Astrocyte (in vitro differentiated cells and primary cell): ENCODE measurements around the gene CERS4. TPM values are rescaled to one million over a fixed set of nuclear protein-coding genes. Genes with fewer than 3 reads are reported as not detected.

Experiments
- DNase-seq: peaks from one replicate; pipeline ENCODE4 v3.0.0-alpha.2; 2010; ENCODE audit warnings: low read depth
- FAIRE-seq: peaks from 2 replicates; lab custom pipeline; 2011; peaks lifted over from hg19 to GRCh38; lab: Jason Lieb, UNC
- H2AFZ ChIP-seq: 2 replicates; pipeline ENCODE4 v1.6.0; 2012; ENCODE audit warnings: low read depth, low read length, inconsistent platforms
- H3K27ac ChIP-seq: 2 replicates; pipeline ENCODE4 v1.5.1; 2011; ENCODE audit warnings: low read depth, low read length, inconsistent platforms
- H3K27me3 ChIP-seq: 2 replicates; pipeline ENCODE4 v1.6.0; 2011; ENCODE audit warnings: low read length, inconsistent platforms; ENCODE audit not compliant: insufficient read depth
- H3K36me3 ChIP-seq: 2 replicates; pipeline ENCODE4 v1.5.1; 2011; ENCODE audit warnings: low read length, inconsistent platforms; ENCODE audit not compliant: insufficient read depth
- H3K4me1 ChIP-seq: 2 replicates; pipeline ENCODE4 v1.5.1; 2011; ENCODE audit warnings: low read length, inconsistent platforms; ENCODE audit not compliant: insufficient read depth
- H3K4me2 ChIP-seq: 2 replicates; pipeline ENCODE4 v1.6.0; 2012; ENCODE audit warnings: low read length, inconsistent platforms
- H3K4me3 ChIP-seq: 2 replicates; pipeline ENCODE4 v1.5.1; 2011; ENCODE audit warnings: low read depth, mild to moderate bottlenecking, low read length, inconsistent platforms; ENCODE audit not compliant: insufficient read depth
- H3K79me2 ChIP-seq: 2 replicates; pipeline ENCODE4 v1.6.0; 2012; ENCODE audit warnings: mild to moderate bottlenecking, low read length, inconsistent platforms; ENCODE audit not compliant: insufficient read depth
- H3K9ac ChIP-seq: 2 replicates; pipeline ENCODE4 v1.6.0; 2012; ENCODE audit warnings: mild to moderate bottlenecking, low read length, inconsistent platforms
- H3K9me3 ChIP-seq: 2 replicates; pipeline ENCODE4 v1.5.1; 2012; ENCODE audit warnings: low read depth, mild to moderate bottlenecking, low read length, inconsistent platforms; ENCODE audit not compliant: insufficient read depth
- H4K20me1 ChIP-seq: 2 replicates; pipeline ENCODE4 v1.6.0; 2012; ENCODE audit warnings: low read length, inconsistent platforms; ENCODE audit not compliant: insufficient read depth
- H3K27ac Mint-ChIP-seq: one replicate; pipeline ENCODE4 v1.8.0; 2021; ENCODE audit warnings: mild to moderate bottlenecking, mixed read lengths; ENCODE audit not compliant: unreplicated experiment
- H3K27me3 Mint-ChIP-seq: one replicate; pipeline ENCODE4 v1.8.0; 2021; ENCODE audit warnings: low read depth, mixed read lengths; ENCODE audit not compliant: unreplicated experiment
- H3K36me3 Mint-ChIP-seq: one replicate; pipeline ENCODE4 v1.8.0; 2021; ENCODE audit warnings: low read depth, mixed read lengths; ENCODE audit not compliant: unreplicated experiment
- H3K4me1 Mint-ChIP-seq: one replicate; pipeline ENCODE4 v1.8.0; 2021; ENCODE audit warnings: low read depth, mixed read lengths; ENCODE audit not compliant: unreplicated experiment
- H3K4me3 Mint-ChIP-seq: one replicate; pipeline ENCODE4 v1.8.0; 2021; ENCODE audit warnings: mild to moderate bottlenecking, moderate library complexity, mixed read lengths; ENCODE audit not compliant: unreplicated experiment
- H3K9me3 Mint-ChIP-seq: one replicate; pipeline ENCODE4 v1.8.0; 2021; ENCODE audit warnings: mild to moderate bottlenecking, mixed read lengths; ENCODE audit not compliant: unreplicated experiment
- EZH2 ChIP-seq: IDR thresholded peaks from 2 replicates; pipeline ENCODE4 v1.6.1; 2012; ENCODE audit warnings: mild to moderate bottlenecking, low read length, inconsistent platforms; ENCODE audit not compliant: insufficient read depth
- total RNA-seq: library from RNA; stranded (reverse); gene quantifications from 2 replicates; pipeline ENCODE4 v1.2.1, GENCODE V29; 2021
- TF ChIP-seq, protein P1 (sequence below): IDR thresholded peaks from 2 replicates; pipeline ENCODE4 v1.5.1; 2011; ENCODE audit warnings: low read depth, mild to moderate bottlenecking, inconsistent platforms, low read length, moderate library complexity; ENCODE audit not compliant: insufficient read depth

The CERS4 gene
- total RNA-seq, 1 donor from 2014 or later = 15.7 TPM

DNA sequence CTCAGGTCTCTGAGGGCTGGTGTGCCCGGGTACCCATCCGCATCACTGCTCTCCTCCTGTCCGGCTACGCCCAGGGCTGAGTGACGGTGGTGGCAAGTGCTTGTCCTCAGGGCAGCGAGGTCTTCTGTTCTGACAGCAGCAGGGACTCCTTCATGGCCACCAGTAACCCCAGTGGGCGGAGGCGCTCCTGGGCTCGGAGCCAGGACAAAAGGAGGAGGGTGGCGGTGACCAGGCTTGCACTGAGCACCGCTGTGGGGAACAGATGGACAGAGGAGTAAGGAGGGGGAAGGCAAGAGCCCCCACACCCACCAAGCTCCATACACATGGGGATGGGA, 93.2 kb downstream of the CERS4 start:
- H3K27ac ChIP-seq = no peak overlapping the region
- Mint-ChIP-seq H3K27me3 (peaks cover 4% of the 10 kb centered on the region), H3K9me3 (no peaks in the 10 kb centered on the region), H3K36me3 (peaks cover 2% of the 10 kb centered on the region), H3K27ac (no peak overlapping the region), H3K4me3 (no peak overlapping the region), H3K4me1 (no peaks in the 10 kb centered on the region)
- H3K9me3 ChIP-seq = no peaks in the 10 kb centered on the region
- H3K4me3 ChIP-seq = no peak overlapping the region
- peaks cover under 1% of the 10 kb centered on the region for H3K4me1 ChIP-seq
- no peaks in the 10 kb centered on the region for H3K27me3 ChIP-seq
- TF ChIP-seq EZH2 = no peak
- TF ChIP-seq, protein P1, sequence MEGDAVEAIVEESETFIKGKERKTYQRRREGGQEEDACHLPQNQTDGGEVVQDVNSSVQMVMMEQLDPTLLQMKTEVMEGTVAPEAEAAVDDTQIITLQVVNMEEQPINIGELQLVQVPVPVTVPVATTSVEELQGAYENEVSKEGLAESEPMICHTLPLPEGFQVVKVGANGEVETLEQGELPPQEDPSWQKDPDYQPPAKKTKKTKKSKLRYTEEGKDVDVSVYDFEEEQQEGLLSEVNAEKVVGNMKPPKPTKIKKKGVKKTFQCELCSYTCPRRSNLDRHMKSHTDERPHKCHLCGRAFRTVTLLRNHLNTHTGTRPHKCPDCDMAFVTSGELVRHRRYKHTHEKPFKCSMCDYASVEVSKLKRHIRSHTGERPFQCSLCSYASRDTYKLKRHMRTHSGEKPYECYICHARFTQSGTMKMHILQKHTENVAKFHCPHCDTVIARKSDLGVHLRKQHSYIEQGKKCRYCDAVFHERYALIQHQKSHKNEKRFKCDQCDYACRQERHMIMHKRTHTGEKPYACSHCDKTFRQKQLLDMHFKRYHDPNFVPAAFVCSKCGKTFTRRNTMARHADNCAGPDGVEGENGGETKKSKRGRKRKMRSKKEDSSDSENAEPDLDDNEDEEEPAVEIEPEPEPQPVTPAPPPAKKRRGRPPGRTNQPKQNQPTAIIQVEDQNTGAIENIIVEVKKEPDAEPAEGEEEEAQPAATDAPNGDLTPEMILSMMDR = no peak
- H3K36me3 ChIP-seq = no peaks in the 10 kb centered on the region
- H3K4me2 ChIP-seq = no peak overlapping the region
- peaks cover 4% of the 10 kb centered on the region for H4K20me1 ChIP-seq
- no peak overlapping the region for H2AFZ ChIP-seq
- FAIRE-seq (no peak), DNase-seq (no peak)
- no peak overlapping the region for H3K9ac ChIP-seq
- H3K79me2 ChIP-seq = peaks cover 9% of the 10 kb centered on the region

DNA sequence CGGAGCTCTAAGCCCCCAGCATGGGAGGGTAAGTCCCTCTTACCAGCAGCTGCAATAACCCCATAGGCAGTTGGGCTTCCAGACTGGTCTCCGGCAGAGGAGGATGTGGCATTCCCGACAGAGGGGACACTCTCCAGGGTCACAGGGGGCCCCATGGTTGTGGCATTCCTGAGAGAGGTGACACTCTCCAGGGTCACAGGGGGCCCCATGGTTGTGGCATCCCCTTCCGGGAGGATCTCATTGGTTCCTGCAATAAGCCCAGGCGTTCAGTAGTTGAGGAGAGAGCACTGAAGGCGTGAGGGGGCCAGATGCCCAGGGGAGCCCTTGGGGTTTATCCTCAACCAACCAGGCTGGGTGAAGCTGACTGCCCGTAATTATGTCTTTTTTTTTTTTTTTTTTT, 93.6 kb downstream of the CERS4 start:
- Histone ChIP-seq H2AFZ (no peak overlapping the region), H3K27ac (no peak overlapping the region), H3K9me3 (no peaks in the 10 kb centered on the region), H3K36me3 (no peaks in the 10 kb centered on the region), H3K4me2 (no peak overlapping the region), H3K27me3 (no peaks in the 10 kb centered on the region), H4K20me1 (peaks cover 4% of the 10 kb centered on the region), H3K9ac (no peak overlapping the region), H3K79me2 (peaks cover 13% of the 10 kb centered on the region), H3K4me1 (peaks cover 5% of the 10 kb centered on the region), H3K4me3 (no peak overlapping the region)
- FAIRE-seq (no peak), DNase-seq (no peak)
- no peak overlapping the region for H3K4me3 Mint-ChIP-seq
- peaks cover 2% of the 10 kb centered on the region for H3K36me3 Mint-ChIP-seq
- peaks cover under 1% of the 10 kb centered on the region for H3K4me1 Mint-ChIP-seq
- no peaks in the 10 kb centered on the region for H3K9me3 Mint-ChIP-seq
- peaks cover 4% of the 10 kb centered on the region for H3K27me3 Mint-ChIP-seq
- no peak overlapping the region for H3K27ac Mint-ChIP-seq
- TF ChIP-seq EZH2 = no peak
- TF ChIP-seq, protein P1 = no peak

DNA sequence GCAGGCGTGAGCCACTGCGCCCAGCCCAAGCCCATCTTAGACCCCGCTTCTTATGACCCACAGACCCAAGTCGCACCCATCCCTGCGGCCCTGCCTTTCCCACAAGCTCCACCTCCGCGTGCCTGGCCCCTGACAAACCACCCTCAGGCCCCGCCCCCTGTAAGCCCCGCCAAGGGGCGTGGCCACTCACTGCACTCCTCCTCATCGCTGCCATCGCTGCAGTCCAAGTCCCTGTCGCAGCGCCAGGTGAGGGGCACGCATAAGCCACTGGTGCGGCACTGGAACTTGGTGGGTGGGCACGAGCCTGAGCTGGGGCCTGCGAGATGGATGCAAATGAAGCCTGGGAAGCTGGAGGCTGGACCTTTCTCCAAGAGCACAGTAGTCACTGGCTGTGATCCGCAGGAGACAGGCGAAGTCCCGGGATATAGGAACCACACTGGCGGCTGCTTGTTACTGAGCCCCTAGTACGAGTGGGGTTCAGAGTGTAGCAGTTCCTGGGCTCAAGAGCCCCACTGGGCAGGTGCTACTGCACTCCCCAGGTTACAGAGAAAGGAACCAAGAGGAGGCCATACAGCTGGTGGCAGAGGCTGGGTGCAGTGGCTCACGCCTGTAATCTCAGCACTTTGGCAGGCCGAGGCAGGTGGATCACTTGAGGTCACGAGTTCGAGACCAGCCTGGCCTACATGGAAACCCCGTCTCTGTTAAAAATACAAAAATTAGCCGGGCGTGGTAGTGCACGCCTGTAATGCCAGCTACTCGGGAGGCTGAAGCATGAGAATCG, 95.9 kb downstream of the CERS4 start:
- FAIRE-seq (no peak), DNase-seq (no peak)
- peaks cover 4% of the 10 kb centered on the region for H3K36me3 Mint-ChIP-seq
- no peak overlapping the region for H3K27ac ChIP-seq
- no peak overlapping the region for H3K4me2 ChIP-seq
- no peak overlapping the region for H3K4me3 ChIP-seq
- H2AFZ ChIP-seq = no peak overlapping the region
- H3K4me1 ChIP-seq = peaks cover 13% of the 10 kb centered on the region
- H3K9me3 Mint-ChIP-seq = no peaks in the 10 kb centered on the region
- peaks cover 4% of the 10 kb centered on the region for H4K20me1 ChIP-seq
- no peak overlapping the region for H3K9ac ChIP-seq
- no peaks in the 10 kb centered on the region for H3K9me3 ChIP-seq
- TF ChIP-seq, protein P1 = no peak
- no peak for TF ChIP-seq EZH2
- no peak overlapping the region for H3K27ac Mint-ChIP-seq
- no peaks in the 10 kb centered on the region for H3K36me3 ChIP-seq
- H3K4me1 Mint-ChIP-seq = peaks cover 4% of the 10 kb centered on the region
- peaks cover 4% of the 10 kb centered on the region for H3K27me3 Mint-ChIP-seq
- H3K27me3 ChIP-seq = no peaks in the 10 kb centered on the region
- no peak overlapping the region for H3K4me3 Mint-ChIP-seq
- H3K79me2 ChIP-seq = peaks cover 14% of the 10 kb centered on the region
